HG03108 (cell line): Measurements from ENCODE around the gene TEN1.

ENCODE experiments used
- ATAC-seq: cut with Tn5 transposase; IDR thresholded peaks from one replicate; pipeline ENCODE4 v1.9.1; 2021; ENCODE audit warnings: moderate library complexity; ENCODE audit not compliant: unreplicated experiment

Gene TEN1

GRCh38 chr17:76005263-76006149 lies 26.5 kb downstream of the TEN1 start:
- no peak for ATAC-seq

- ATAC-seq, result no peak
These were observed 28.2 kb downstream of the TEN1 start for GRCh38 chr17:76007131-76007849.

GRCh38 chr17:76007850-76008165 lies 28.8 kb downstream of the TEN1 start:
- ATAC-seq, result no peak

DNA sequence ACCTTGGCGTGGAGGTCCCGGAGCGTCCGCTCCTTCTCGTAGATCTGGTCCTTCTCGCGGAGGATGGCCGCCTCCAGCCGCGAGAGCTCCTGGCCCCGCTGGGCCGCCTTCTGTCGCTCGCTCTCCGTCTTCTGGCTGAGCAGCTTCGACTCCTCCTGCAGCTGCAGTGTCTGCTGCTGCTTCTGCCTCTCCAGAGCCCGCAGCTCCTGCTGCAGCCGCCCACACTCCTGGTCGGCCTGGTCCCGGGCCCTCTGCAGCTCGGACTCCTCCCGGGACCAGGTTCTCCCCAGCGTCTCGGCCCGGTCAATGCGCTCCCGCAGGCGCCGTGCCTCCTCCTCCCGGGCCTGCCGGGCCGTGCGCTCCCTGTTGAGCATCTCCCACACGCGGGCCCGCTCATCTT lies 29.2 kb downstream of the TEN1 start:
- ATAC-seq, result no peak

DNA sequence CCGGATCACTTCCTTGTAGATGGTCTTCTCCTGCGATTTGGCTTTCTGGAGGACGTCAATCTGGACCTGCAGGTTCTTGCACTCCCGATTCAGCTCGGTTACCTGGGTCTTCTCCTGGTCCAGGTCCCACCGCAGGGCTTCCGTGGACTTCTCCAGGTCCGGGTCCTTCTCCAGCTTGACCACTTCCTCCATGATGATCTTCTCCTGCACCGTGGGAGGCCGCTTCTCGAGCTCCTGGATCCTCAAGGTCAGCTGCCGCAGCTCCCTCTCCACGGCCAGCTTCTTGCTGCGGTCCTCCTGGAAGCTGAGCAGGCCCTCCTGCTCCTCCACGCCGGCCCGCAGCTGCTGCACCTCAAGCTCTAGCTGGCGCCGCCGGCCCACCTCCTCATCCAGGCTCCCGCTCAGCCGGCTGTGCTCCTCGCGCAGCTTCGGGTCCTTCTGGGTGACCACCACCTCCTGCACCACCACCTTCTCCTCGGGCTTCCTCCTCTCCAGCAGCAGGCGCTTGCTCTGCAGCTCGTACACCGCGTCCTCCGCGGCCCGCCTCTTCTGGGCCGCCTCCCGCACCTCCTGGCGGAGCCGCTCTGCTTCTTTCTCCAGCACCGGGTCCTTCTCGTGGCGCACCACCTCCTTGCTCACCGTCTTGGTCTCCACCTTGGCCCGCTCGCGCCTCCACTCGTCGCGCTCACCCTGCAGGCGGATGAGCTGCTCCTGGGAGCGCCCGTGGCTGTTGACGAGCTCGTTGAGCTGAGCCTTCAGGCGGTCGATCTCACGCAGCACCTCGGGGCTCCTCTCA lies 29.8 kb downstream of the TEN1 start:
- ATAC-seq, result no peak

GRCh38 chr17:76009447-76009846 lies 30.4 kb downstream of the TEN1 start:
- no peak for ATAC-seq

DNA sequence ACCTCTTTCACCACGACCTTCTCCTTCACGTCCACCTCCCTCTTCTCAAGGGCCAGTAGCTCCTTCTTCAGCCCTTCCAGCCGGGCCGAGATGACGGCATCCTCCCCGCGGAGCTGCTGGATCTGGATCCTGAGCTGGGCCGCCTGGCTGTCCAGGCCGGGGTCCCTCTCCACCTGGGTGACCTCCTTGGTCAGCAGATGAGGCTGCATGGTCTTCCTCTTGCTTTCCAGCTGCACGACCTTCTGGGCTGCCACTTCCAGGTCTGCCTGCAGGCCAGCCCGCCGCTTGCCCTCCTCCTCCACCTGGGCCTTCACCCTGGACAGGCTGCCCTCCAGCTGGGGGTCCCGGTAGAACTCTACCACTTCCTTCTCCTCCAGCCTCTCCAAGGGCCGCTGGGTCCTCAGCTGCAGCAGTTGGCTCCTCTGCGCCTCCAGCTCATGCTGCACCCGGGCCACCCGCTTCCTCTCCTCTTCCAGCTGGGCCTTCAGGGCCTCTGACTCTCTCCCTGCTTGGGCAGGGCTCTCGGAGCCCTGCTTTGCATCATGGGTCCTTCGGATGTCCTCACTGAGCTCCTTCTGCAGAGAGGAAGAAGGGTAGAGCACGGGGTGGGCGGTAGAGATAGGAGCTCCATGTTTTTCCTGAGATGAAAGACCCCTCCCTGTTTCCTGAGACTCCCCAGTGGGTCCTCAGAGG lies 31.1 kb downstream of the TEN1 start:
- ATAC-seq, result no peak

DNA sequence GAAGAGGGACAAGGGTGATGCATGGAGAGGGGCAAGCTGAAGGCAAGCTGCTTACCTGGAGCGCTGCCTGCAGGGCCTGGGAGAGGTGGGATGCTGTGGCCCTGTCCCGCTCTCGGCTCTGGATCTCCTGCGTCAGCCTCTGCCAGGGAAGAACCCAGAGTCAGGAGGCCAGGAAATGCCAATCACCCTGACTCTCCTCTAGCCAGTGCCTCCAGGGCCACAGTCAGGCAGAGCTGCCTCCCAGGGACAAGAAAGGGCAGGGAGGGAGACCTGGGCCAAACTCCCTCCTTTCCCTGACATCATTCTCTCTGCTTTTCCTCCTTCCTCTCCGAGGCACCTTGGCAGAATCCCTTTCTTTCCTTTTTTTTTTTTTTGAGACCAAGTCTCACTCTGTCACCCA lies 32.9 kb downstream of the TEN1 start:
- no peak for ATAC-seq

DNA sequence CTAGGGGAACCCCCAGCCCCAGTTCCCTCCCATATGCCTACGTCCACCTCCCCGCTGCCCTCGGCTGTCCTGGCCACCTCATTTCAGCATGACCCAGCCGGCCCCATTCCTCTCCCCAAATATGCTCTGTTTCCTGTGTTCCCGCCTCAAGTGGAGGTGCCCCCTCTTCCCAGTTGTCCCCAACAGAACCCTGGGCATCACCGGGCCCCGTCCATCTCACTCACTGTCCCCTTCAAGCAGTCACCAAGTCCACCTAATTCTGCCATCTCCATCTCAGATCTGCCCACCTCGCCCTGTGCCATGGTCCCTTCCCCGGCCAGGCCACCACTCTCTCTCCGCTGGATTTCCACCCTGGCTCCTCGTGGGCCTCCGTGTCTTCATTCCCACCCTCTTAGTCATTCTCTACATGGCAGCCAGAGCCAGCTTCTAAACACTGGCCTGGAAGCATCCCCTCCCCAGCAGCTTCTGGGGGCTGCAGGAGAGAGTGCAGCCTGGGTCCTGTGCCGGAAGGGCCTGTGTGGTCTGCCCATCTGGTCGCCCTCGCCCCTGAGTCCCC lies 34.4 kb downstream of the TEN1 start:
- no peak for ATAC-seq

- ATAC-seq, result peak; percentile 58
These were observed 35.3 kb downstream of the TEN1 start for GRCh38 chr17:76014100-76014924.

- ATAC-seq, result no peak
These were observed 35.9 kb downstream of the TEN1 start for GRCh38 chr17:76014925-76015261.

DNA sequence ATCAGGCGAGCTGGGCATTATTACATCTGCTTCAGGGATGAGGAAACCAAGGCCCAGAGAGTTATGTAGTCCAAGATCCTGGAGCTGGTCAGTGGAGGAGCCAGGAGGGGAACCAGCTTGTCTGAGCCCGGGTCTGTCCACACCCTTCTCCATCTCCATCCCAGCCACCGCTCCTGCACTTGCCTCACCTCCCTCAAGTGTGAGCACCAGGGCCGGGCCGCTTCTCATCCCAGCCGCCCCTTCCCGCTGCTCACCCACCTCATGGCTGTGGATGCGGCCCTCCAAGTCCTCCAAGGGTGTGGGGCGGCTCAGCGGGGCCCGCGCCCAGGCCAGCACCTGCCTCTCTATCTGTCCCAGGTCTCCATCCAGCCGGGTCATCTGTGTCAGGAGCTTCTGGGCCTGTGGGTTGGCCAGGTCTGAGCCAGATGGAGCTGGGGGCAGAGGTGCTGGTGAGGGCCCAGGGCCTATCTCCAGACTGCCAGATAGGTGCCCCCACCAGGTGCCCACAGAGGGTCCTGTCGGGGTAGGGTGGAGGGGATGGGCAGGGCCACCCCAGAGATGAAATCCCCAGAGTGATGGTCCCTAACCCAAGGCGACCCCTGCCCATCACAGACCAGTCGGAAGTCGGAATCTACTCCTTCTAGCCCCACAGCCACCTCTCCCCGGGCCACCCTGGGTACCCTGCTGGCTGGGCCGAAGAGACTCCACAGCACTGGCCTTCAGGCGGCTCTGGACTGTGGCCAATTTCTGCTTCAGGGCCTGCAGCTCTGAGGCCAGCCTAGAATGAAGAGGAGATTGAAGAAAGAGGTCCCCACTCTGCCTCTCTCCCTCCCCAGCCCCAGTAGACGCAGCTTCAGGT lies 38.7 kb downstream of the TEN1 start:
- no peak for ATAC-seq

- ATAC-seq, result no peak
These were observed 39.3 kb downstream of the TEN1 start for GRCh38 chr17:76018340-76018680.

- ATAC-seq, result no peak
These were observed 39.8 kb downstream of the TEN1 start for GRCh38 chr17:76018801-76019200.

- ATAC-seq, result no peak
These were observed 40.9 kb downstream of the TEN1 start for GRCh38 chr17:76019833-76020467.

DNA sequence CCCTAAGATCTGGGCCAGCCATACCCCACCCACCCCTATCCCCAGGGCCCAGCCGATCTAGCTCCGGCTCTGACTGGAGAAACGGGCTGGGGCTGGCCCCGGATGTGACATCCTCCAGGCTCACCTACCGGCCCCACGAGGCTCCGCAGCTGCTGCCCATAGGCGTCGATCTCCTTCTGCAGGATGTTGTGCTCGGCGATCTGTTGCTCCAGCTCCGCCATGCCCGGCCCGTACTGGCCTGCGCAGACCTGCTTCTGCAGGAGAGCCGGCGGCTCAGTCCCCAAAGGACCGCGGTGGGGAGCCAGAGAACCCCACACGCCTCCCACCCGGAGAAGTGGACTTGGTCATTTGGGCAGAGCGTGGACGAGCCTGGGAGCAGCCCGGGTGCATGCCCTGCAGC lies 43.2 kb downstream of the TEN1 start:
- ATAC-seq, result no peak

- no peak for ATAC-seq
These were observed 44.2 kb downstream of the TEN1 start for GRCh38 chr17:76022973-76023899.

DNA sequence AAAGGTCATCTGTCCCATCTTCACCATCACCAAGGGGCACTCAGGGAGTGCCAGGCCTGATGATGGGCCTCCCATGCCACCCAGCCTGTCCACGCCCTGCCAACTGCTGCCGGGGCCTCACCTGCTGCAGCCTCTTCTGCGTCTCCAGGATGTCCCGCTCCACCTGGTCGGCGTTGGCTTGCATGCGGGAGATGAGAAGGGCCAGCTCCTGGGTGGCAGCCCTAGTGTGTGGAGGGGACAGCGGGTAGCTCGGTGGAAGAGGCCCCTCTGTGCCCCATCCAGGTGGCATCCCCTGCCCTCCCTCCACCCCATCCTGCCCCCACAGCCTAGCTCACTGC lies 44.8 kb downstream of the TEN1 start:
- ATAC-seq, result no peak
